Common myeloid progenitor, CD34-positive (primary cell): Measurements from ENCODE around the gene PRKCA.

ENCODE experiments used
- CTCF ChIA-PET: fragments of 350-600 bp; sonication (Branson Sonifier 250); formaldehyde crosslinking; loops from one replicate; lab custom pipeline; 2021; ENCODE audit warnings: antibody characterized with exemption; lab: Charles Lee
- POLR2A ChIA-PET: fragments of 350-600 bp; sonication (Branson Sonifier 250); formaldehyde crosslinking; loops from one replicate; lab custom pipeline; 2021; ENCODE audit warnings: antibody characterized with exemption; lab: Charles Lee
- DNase-seq, 3 donors: peaks; one replicate each; pipeline versions ENCODE4 v3.0.0 to v3.0.0-alpha.2; 2013
- H3K27ac ChIP-seq, 2 experiments: 1 replicate in 1 of 2; 2 replicates in 1 of 2; pipeline ENCODE4 v1.7.0; 2013; ENCODE audit warnings: inconsistent platforms in 2 of 2, low read length in 2 of 2, mild to moderate bottlenecking in 2 of 2, low read depth in 1 of 2, moderate library complexity in 1 of 2; ENCODE audit not compliant: severe bottlenecking in 2 of 2, insufficient read depth in 1 of 2, poor library complexity in 1 of 2
- H3K27me3 ChIP-seq, 5 experiments: replicated peaks in 2 of 5; 1 replicate in 3 of 5; 2 replicates in 2 of 5; pipeline versions ENCODE4 v1.6.1 to v1.7.0; 2013; ENCODE audit warnings: low read length in 4 of 5, mild to moderate bottlenecking in 2 of 5, moderate library complexity in 2 of 5, inconsistent platforms in 1 of 5; ENCODE audit not compliant: insufficient read depth in 5 of 5, control insufficient read depth in 4 of 5
- H3K36me3 ChIP-seq, 4 experiments: 1 replicate in 2 of 4; 2 replicates in 2 of 4; pipeline versions ENCODE4 v1.6.1 to v1.7.0; 2013; ENCODE audit warnings: low read length in 3 of 4, control low read depth in 1 of 4, mild to moderate bottlenecking in 1 of 4; ENCODE audit not compliant: control insufficient read depth in 4 of 4, insufficient read depth in 4 of 4
- H3K4me1 ChIP-seq, 4 experiments: 1 replicate in 3 of 4; 2 replicates in 1 of 4; pipeline versions ENCODE4 v1.6.1 to v1.7.1; 2013; ENCODE audit warnings: low read length in 3 of 4, mild to moderate bottlenecking in 3 of 4, control low read depth in 1 of 4, inconsistent platforms in 1 of 4, moderate library complexity in 1 of 4; ENCODE audit not compliant: control insufficient read depth in 4 of 4, insufficient read depth in 4 of 4; ENCODE audit errors: control extremely low read depth in 1 of 4
- H3K4me3 ChIP-seq, 7 experiments: 1 replicate in 4 of 7; 2 replicates in 3 of 7; pipeline versions ENCODE4 v1.5.1 to v1.7.0; 2013; ENCODE audit warnings: mild to moderate bottlenecking in 7 of 7, low read length in 6 of 7, moderate library complexity in 6 of 7, inconsistent platforms in 2 of 7, low read depth in 2 of 7, control low read depth in 1 of 7; ENCODE audit not compliant: insufficient read depth in 4 of 7, control insufficient read depth in 1 of 7; ENCODE audit errors: extremely low read depth in 1 of 7
- H3K9me3 ChIP-seq, 5 experiments: 1 replicate in 4 of 5; 2 replicates in 1 of 5; pipeline versions ENCODE4 v1.6.1 to v1.7.1; 2013; ENCODE audit warnings: low read length in 4 of 5, mild to moderate bottlenecking in 2 of 5, inconsistent platforms in 1 of 5, low read depth in 1 of 5, moderate library complexity in 1 of 5; ENCODE audit not compliant: control insufficient read depth in 4 of 5, insufficient read depth in 2 of 5; ENCODE audit errors: control extremely low read depth in 1 of 5
- WGBS: methylation state at CpG from one replicate; pipeline ENCODE4 v1.1.5; 2013; ENCODE audit not compliant: insufficient coverage; 5-methylcytosine and 5-hydroxymethylcytosine counted together

The PRKCA gene

DNA sequence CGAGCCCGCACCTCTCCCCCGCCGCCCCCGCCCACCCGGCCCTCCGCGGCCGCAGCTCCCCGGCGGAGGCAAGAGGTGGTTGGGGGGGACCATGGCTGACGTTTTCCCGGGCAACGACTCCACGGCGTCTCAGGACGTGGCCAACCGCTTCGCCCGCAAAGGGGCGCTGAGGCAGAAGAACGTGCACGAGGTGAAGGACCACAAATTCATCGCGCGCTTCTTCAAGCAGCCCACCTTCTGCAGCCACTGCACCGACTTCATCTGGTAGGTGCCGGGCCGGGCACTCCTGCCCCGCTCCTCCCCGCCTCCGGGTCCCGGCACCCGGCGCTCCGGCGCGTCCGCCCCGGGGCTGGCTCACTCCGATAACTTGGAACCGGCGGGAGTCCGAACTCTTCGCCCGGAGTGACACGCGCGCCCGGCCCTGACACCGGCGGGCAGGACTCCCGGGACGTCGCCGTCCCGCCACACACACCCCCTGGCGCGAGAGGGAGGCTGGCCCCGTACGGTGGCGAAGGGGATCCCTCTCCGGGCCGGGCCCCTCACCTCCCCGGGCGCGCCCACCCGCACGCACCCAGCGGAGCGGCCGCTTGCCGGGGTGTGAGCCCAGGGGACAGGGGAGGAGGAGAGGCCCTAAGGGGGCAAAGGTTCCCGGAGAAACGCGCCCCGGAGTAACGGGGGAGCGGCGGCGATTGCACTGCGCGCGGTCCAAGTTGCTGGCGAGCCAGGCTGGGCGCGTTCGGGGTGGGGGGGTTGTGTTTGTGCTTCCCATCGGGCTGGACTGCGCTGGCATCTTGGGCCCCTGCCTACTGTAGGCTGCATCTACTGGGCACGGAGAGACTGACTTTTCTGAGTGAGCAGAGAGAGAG is 581 bp downstream of the PRKCA start:
- Histone ChIP-seq H3K4me1 (peaks cover 0 to 15% (median 13%) of the 10 kb centered on the region in 4 experiments), H3K27me3 (peaks cover 2 to 46% (median 22%) of the 10 kb centered on the region in 5 experiments), H3K36me3 (no peaks in the 10 kb centered on the region), H3K27ac (no peak overlapping the region), H3K4me3 (peak overlapping the region; percentile 48 to 75 (median 67)), H3K9me3 (no peaks in the 10 kb centered on the region)
- CTCF ChIA-PET = no interaction called here
- POLR2A ChIA-PET = interaction anchor here (0.5 kb wide), 1 partner anchor 18 kb away, joined by 3 read pairs; no protein-coding TSS in a partner anchor
- peak in 2 of 3 donors; percentile 66 to 75 for DNase-seq
- WGBS = under 1% methylated on average over 83 of the region's 91 CpGs

GRCh38 chr17:66304304-66305174 is 2.1 kb downstream of the PRKCA start:
- peaks cover 0 to 37% (median 15%) of the 10 kb centered on the region in 5 experiments for H3K27me3 ChIP-seq
- no peaks in the 10 kb centered on the region for H3K36me3 ChIP-seq
- H3K9me3 ChIP-seq = no peaks in the 10 kb centered on the region
- DNase-seq = no peak
- 93% methylated on average over 11 of the region's 14 CpGs for WGBS
- ChIA-PET CTCF (interaction anchor here (0.9 kb wide), 1 partner anchor 8 kb away, joined by 5 read pairs; no protein-coding TSS in a partner anchor), POLR2A (no interaction called here)
- H3K27ac ChIP-seq = no peak overlapping the region
- H3K4me3 ChIP-seq = no peak overlapping the region
- peaks cover 0 to 15% (median 13%) of the 10 kb centered on the region in 4 experiments for H3K4me1 ChIP-seq

DNA sequence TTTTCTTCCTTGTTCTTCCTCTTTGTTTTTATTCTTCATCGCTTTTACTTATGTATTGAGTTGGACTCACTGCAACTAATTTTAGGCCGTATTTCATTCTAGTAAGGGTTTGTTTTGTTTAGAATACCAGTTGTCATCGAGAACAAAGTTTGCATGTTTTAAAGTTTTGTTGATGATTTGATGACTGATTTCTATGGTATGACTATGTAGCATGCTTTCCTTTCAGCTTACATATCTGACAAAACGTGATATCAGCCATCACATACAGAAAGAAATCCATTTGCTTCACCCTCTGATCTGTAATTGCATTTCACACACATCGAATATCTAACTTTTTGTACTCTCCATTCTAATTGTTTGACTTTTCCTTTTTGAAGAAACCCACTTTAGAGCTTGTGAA is 4.0 kb downstream of the PRKCA start:
- DNase-seq = no peak
- Histone ChIP-seq H3K4me1 (peaks cover 0 to 15% (median 13%) of the 10 kb centered on the region in 4 experiments), H3K4me3 (no peak overlapping the region), H3K27me3 (peaks cover 0 to 18% (median 3%) of the 10 kb centered on the region in 5 experiments), H3K27ac (no peak overlapping the region), H3K36me3 (no peaks in the 10 kb centered on the region), H3K9me3 (no peaks in the 10 kb centered on the region)
- ChIA-PET CTCF (interaction anchor here (1.4 kb wide), 1 partner anchor 9 kb away, joined by 3 read pairs; no protein-coding TSS in a partner anchor), POLR2A (no interaction called here)
- WGBS = 100% methylated on average over 1 of the region's 5 CpGs

DNA sequence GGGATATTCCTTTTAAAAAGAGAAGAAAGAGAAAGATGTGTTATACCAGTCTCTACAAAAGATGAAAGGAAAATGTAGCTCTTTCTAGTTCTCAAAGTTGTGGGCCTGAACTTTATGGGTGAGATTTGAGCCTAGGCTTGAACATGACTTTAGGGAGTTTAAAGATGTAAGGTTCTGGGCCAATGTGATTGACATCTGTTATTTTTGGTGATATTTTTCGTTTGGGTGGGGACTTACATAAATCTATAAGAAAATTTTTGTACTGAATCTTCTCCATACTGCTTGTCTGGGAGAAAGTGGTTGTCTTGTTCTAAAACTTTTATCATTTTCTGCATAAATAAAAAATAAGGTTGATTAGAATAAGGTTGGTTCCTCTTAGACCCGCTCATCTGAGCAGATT is 4.8 kb downstream of the PRKCA start:
- Histone ChIP-seq H3K27ac (no peak overlapping the region), H3K27me3 (peaks cover 0 to 12% (median 0%) of the 10 kb centered on the region in 5 experiments), H3K36me3 (no peaks in the 10 kb centered on the region), H3K4me1 (peaks cover 0 to 9% (median 8%) of the 10 kb centered on the region in 4 experiments), H3K4me3 (no peak overlapping the region), H3K9me3 (no peaks in the 10 kb centered on the region)
- ChIA-PET CTCF (interaction anchor here (1.4 kb wide), 1 partner anchor 9 kb away, joined by 3 read pairs; no protein-coding TSS in a partner anchor), POLR2A (no interaction called here)
- no CpG with 5 or more reads among the region's 2 CpGs for WGBS
- DNase-seq = no peak

DNA sequence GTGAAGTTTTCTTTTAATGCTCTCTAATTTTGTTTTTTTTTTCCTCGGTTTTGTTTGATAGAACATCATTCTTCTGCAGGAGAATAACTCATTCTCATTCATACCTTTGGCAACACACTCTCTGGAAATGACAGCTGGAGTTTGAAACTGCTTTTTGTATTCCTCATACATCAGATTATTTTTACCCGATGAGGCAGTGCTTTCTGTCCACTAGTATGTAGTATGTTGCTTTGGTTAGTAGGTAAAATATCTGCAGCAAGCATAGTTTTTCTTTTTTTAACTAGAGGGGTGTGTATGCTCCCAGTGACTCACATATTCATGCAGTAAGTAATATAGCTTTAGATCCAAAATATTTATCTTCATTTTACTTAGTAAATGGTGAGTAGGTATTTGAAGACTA is 6.4 kb downstream of the PRKCA start:
- Histone ChIP-seq H3K9me3 (no peaks in the 10 kb centered on the region), H3K4me3 (no peak overlapping the region), H3K27me3 (peaks cover 0 to 9% (median 0%) of the 10 kb centered on the region in 5 experiments), H3K36me3 (no peaks in the 10 kb centered on the region), H3K4me1 (no peaks in the 10 kb centered on the region), H3K27ac (no peak overlapping the region)
- WGBS = no CpG with 5 or more reads among the region's 2 CpGs
- ChIA-PET CTCF (interaction anchor here (0.6 kb wide), 1 partner anchor 22 kb away, joined by 3 read pairs; no protein-coding TSS in a partner anchor), POLR2A (no interaction called here)
- no peak for DNase-seq

DNA sequence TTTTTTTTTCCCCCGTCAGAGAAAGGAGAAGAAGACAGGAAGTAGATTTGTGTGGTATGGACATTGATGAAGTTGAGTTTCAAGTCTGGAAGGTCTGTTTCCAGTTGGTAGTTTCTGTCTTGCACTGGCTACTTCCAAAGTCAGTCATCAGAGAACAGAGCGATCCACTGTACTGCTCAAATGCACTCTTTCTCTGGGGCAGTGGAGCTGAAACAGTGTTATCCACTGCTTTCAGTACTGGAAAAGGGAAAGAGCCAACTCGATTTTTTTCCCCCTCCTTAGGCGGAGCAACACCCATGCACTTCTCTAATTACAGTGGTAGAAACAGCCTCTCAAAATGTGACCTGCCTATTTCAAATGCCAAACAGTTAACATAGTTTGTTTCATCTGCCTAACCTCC is 7.4 kb downstream of the PRKCA start:
- Histone ChIP-seq H3K36me3 (no peaks in the 10 kb centered on the region), H3K4me1 (no peaks in the 10 kb centered on the region), H3K4me3 (no peak overlapping the region), H3K9me3 (no peaks in the 10 kb centered on the region), H3K27me3 (peaks cover 0 to 2% (median 0%) of the 10 kb centered on the region in 5 experiments), H3K27ac (no peak overlapping the region)
- no CpG with 5 or more reads among the region's 4 CpGs for WGBS
- ChIA-PET CTCF (no interaction called here), POLR2A (no interaction called here)
- DNase-seq = no peak
